ENCODE measurements around the gene BST1.

- no peak for TF ChIP-seq CTCF (IDR thresholded peaks at IDR 0.05; ENCODE audit: extremely low read depth in 1 of 2, insufficient read depth in 1 of 2, low read depth in 1 of 2, low read length in 2 of 2)
- TF ChIP-seq POLR2A (IDR thresholded peaks at IDR 0.05; ENCODE audit: low read depth, low read length), result no peak
- TF ChIP-seq POLR2AphosphoS5 (IDR thresholded peaks at IDR 0.05; ENCODE audit: insufficient read depth, low read depth, low read length), result no peak
- TF ChIP-seq EZH2 (IDR thresholded peaks at IDR 0.05; ENCODE audit: borderline replicate concordance, low read depth, low read length, severe bottlenecking), result no peak
- TF ChIP-seq MAX (IDR thresholded peaks at IDR 0.05; ENCODE audit: insufficient read depth, insufficient read length), result no peak
- TF ChIP-seq MYC (IDR thresholded peaks at IDR 0.05; ENCODE audit: low read depth, low read length), result no peak
- TF ChIP-seq JUN (IDR thresholded peaks at IDR 0.05; ENCODE audit: borderline replicate concordance, insufficient read depth, insufficient read length, low read depth), result no peak
Measured at GRCh38 chr4:15737255-15737654, 34.4 kb downstream of the BST1 start.
